GM21381 (cell line): ENCODE measurements around the gene ROBO1.

Source experiments
- ATAC-seq: cut with Tn5 transposase; IDR thresholded peaks from one replicate; pipeline ENCODE4 v1.9.1; 2021; ENCODE audit warnings: mild to moderate bottlenecking, moderate library complexity; ENCODE audit not compliant: unreplicated experiment

Gene ROBO1

DNA sequence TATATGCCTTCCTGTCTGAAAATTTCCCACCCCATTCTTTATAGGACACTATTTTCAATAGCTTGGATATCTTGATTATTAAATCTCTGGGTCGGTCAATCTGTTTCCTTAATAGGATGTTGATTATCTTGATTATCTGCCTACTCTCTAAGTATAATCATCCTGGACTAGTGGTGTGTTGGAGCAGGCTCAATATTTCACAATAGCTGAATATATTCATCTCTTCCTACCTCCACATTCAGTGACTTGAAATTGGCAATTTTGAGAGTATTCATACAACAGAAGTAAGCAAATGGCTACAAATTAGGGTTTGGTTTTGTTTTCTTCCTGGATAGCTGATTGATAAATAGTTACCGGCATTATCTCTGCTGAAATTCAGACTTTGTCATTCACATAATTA lies 1162.6 kb downstream of the ROBO1 start:
- no peak for ATAC-seq

DNA sequence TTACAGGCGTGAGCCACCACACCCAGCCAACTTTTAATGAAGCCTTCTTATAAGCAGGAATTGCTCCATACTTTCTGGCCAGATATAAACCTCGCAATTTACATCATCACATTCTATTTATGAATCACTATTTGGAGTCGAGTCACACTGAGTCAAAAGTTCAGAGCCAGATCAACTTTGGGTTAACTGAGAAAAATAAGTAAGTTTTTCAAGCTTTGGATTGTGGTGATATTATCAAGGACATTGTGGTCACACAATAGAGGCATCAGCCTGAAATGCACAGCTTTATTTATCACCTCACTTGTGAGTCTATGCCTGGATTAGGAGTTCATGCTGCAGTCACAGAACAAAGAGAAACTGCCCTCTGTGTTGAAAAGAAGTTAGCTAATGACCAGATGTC lies 1163.5 kb downstream of the ROBO1 start:
- ATAC-seq: no peak

DNA sequence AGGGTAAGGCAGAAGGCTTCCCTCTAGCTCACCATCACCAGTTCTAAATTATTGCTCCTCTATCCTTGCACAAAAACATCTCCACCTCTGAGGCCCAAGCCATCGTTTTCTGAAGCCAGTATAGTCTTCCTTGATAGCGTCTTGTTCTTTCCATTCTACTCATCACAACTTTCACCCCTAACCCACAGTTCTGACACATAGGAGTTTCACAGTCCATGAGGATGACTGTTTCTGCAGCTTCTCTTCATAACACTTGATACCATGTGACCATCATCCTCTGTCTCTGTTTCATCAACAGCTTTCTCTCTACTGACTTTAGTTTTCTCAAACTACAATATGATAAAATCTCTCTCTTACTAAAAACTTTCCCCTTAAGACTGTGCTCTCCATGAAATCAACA lies 1166.5 kb downstream of the ROBO1 start:
- ATAC-seq: no peak

DNA sequence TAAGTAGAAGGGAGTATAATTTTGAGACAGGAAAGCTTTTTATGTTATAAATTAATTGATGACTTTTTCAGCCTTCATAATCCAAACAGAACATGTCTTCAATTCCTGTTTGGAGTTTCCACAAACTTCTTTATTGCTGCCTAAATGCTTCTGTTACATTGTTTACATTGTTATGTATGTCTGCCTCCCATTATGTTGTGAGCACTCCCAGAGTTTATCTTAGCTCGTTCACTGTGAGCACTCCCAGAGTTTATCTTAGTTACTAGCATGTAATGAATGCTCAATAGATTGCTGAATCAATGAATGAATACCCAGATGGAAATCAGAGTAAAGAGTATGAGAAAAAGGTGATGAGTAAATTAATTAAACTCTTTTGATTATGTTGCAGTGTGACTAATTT lies 1178.0 kb downstream of the ROBO1 start:
- ATAC-seq: no peak

- ATAC-seq: no peak
Observed at GRCh38 chr3:78588906-78589621, 1178.7 kb downstream of the ROBO1 start.

DNA sequence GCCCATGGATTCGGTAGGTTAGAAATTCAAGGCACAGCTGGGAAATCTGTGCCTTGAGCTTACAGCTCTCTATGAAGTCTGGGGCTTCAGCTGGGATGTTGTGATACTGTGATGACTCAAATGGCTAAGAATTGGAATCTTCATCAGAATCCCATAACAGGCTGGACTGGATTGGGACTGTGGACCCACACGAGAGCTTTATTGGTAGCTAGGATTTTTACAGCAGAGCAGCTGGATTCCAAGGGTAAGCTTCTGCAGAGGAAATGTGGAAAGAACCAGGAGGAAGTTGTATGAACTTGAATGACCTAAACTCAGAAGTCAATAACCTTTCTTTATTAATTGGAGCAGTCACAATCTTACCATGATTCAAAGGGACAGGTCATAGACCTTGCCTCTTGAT lies 1187.1 kb downstream of the ROBO1 start:
- no peak for ATAC-seq

GRCh38 chr3:78571486-78571885 lies 1196.3 kb downstream of the ROBO1 start:
- ATAC-seq: no peak

- no peak for ATAC-seq
Observed at GRCh38 chr3:78570496-78570895, 1197.3 kb downstream of the ROBO1 start.

- no peak for ATAC-seq
Observed at GRCh38 chr3:78569804-78570203, 1198.0 kb downstream of the ROBO1 start.

- ATAC-seq: no peak
Observed at GRCh38 chr3:78565712-78566111, 1202.1 kb downstream of the ROBO1 start.

- no peak for ATAC-seq
Observed at GRCh38 chr3:78562328-78562727, 1205.5 kb downstream of the ROBO1 start.
